Neural progenitor cell (in vitro differentiated cells): ENCODE results near the gene GNG14. TPM values are rescaled to one million over a fixed set of nuclear protein-coding genes. Genes with fewer than 3 reads are reported as not detected.

ENCODE experiments used
- DNase-seq: peaks from one replicate; pipeline ENCODE4 v3.0.0-alpha.2; 2016; ENCODE audit warnings: low spot score
- H2AFZ ChIP-seq: fragments of 200-600 bp; sonication (generic); replicated peaks from 2 replicates; pipeline ENCODE4 v1.6.1; 2016; ENCODE audit warnings: antibody characterized with exemption
- H3F3A ChIP-seq: fragments of 200-600 bp; sonication (generic); 2 replicates; pipeline ENCODE4 v1.6.1; 2016; ENCODE audit warnings: antibody characterized with exemption, low read depth
- H3K27ac ChIP-seq: fragments of 200-600 bp; sonication (generic); 2 replicates; pipeline ENCODE4 v1.5.1; 2016; ENCODE audit warnings: mild to moderate bottlenecking
- H3K27me3 ChIP-seq: fragments of 200-600 bp; sonication (generic); 2 replicates; pipeline ENCODE4 v1.6.1; 2016; ENCODE audit warnings: mild to moderate bottlenecking, moderate library complexity
- H3K36me3 ChIP-seq: fragments of 200-600 bp; sonication (generic); 2 replicates; pipeline ENCODE4 v1.5.1; 2016
- H3K4me1 ChIP-seq: fragments of 200-600 bp; sonication (generic); 2 replicates; pipeline ENCODE4 v1.6.1; 2016; ENCODE audit warnings: mixed run types
- H3K4me2 ChIP-seq: fragments of 200-600 bp; sonication (generic); 2 replicates; pipeline ENCODE4 v1.6.1; 2016
- H3K4me3 ChIP-seq: fragments of 200-600 bp; sonication (generic); 2 replicates; pipeline ENCODE4 v1.5.1; 2016
- H3K79me2 ChIP-seq: fragments of 200-600 bp; sonication (generic); 2 replicates; pipeline ENCODE4 v1.6.1; 2016; ENCODE audit warnings: low read depth
- H3K9ac ChIP-seq: fragments of 200-600 bp; sonication (generic); 2 replicates; pipeline ENCODE4 v1.6.1; 2016
- H3K9me3 ChIP-seq: fragments of 200-600 bp; sonication (generic); 2 replicates; pipeline ENCODE4 v1.5.1; 2016; ENCODE audit warnings: low read depth
- H4K20me1 ChIP-seq: fragments of 200-600 bp; sonication (generic); 2 replicates; pipeline ENCODE4 v1.6.1; 2016; ENCODE audit warnings: low read depth
- H3K27ac Mint-ChIP-seq: 3 replicates; pipeline ENCODE4 v1.8.0; 2021; ENCODE audit warnings: mixed read lengths
- H3K27me3 Mint-ChIP-seq: 2 replicates; pipeline ENCODE4 v1.8.0; 2022; ENCODE audit warnings: low read depth, mild to moderate bottlenecking, inconsistent platforms, moderate library complexity, mixed read lengths; ENCODE audit not compliant: insufficient read depth
- H3K36me3 Mint-ChIP-seq: 3 replicates; pipeline ENCODE4 v1.8.0; 2021; ENCODE audit warnings: mixed read lengths
- H3K4me1 Mint-ChIP-seq: 3 replicates; pipeline ENCODE4 v1.8.0; 2021; ENCODE audit warnings: mixed read lengths
- H3K4me3 Mint-ChIP-seq: 3 replicates; pipeline ENCODE4 v1.8.0; 2021; ENCODE audit warnings: mild to moderate bottlenecking, moderate library complexity, mixed read lengths
- H3K9me3 Mint-ChIP-seq: 3 replicates; pipeline ENCODE4 v1.8.0; 2020; ENCODE audit warnings: mixed read lengths
- CTCF ChIP-seq: fragments of 200-600 bp; sonication (generic); IDR thresholded peaks from 2 replicates; pipeline ENCODE4 v1.5.1; 2017; ENCODE audit warnings: antibody characterized with exemption, mild to moderate bottlenecking
- EZH2 ChIP-seq: fragments of 200-600 bp; sonication (generic); IDR thresholded peaks from 2 replicates; pipeline ENCODE4 v1.6.1; 2017; ENCODE audit warnings: antibody characterized with exemption, mild to moderate bottlenecking, moderate library complexity
- EZH2phosphoT487 ChIP-seq: fragments of 200-600 bp; sonication (generic); IDR thresholded peaks from 2 replicates; pipeline ENCODE4 v1.6.1; 2017; ENCODE audit warnings: antibody characterized with exemption
- total RNA-seq: library from RNA; depleted of rRNA; stranded (reverse); fragments of >200 nt; gene quantifications from 2 replicates; pipeline ENCODE4 v1.2.3, GENCODE V29; 2015; ENCODE audit warnings: low replicate concordance

The GNG14 gene
- total RNA-seq, 1 donor from 2014 or later: not detected

GRCh38 chr19:12715929-12716328 is 28.1 kb downstream of the GNG14 start:
- H3K27ac Mint-ChIP-seq: no peak overlapping the region
- Histone ChIP-seq H3K9me3 (no peaks in the 10 kb centered on the region), H4K20me1 (peaks cover 36% of the 10 kb centered on the region), H2AFZ (no peak overlapping the region), H3F3A (peaks cover 53% of the 10 kb centered on the region), H3K27me3 (no peaks in the 10 kb centered on the region), H3K9ac (no peak overlapping the region), H3K36me3 (peaks cover 3% of the 10 kb centered on the region), H3K4me3 (no peak overlapping the region), H3K4me2 (no peak overlapping the region), H3K79me2 (peaks cover 54% of the 10 kb centered on the region), H3K4me1 (peaks cover 6% of the 10 kb centered on the region), H3K27ac (no peak overlapping the region)
- peaks cover 5% of the 10 kb centered on the region for H3K4me1 Mint-ChIP-seq
- DNase-seq: no peak
- TF ChIP-seq CTCF (no peak), EZH2phosphoT487 (no peak)
- H3K27me3 Mint-ChIP-seq: no peaks in the 10 kb centered on the region
- no peaks in the 10 kb centered on the region for H3K9me3 Mint-ChIP-seq
- peaks cover 33% of the 10 kb centered on the region for H3K36me3 Mint-ChIP-seq
- H3K4me3 Mint-ChIP-seq: no peak overlapping the region

DNA sequence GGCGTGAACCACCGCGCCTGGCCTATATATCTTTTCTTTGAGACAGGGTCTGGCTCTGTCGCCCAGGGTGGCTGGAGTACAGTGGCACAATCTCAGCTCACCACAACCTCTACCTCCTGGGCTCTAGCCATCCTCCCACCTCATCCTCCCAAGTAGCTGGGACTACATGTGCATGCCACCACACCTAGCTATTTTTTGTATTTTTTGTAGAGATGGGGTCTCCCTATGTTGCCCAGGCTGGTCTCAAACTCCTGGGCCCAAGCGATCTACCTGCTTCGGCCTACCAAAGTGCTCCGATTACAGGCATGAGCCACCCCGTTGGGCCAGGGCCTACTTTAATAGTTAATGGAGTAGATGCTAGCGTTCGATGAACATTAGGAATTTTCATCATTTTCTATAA is 32.5 kb downstream of the GNG14 start:
- peak overlapping the region; percentile 72 for H3K9ac ChIP-seq
- H3K79me2 ChIP-seq: peaks cover 86% of the 10 kb centered on the region
- H3K27me3 Mint-ChIP-seq: peaks cover 11% of the 10 kb centered on the region
- no peaks in the 10 kb centered on the region for H3K9me3 ChIP-seq
- no peak overlapping the region for H3K27ac ChIP-seq
- no peaks in the 10 kb centered on the region for H3K9me3 Mint-ChIP-seq
- H3K27me3 ChIP-seq: no peaks in the 10 kb centered on the region
- DNase-seq: no peak
- H3K4me3 ChIP-seq: peak overlapping the region; percentile 66
- peaks cover 6% of the 10 kb centered on the region for H3K4me1 ChIP-seq
- peaks cover 16% of the 10 kb centered on the region for H3K36me3 Mint-ChIP-seq
- H3K36me3 ChIP-seq: peaks cover 3% of the 10 kb centered on the region
- no peak overlapping the region for H2AFZ ChIP-seq
- peaks cover 39% of the 10 kb centered on the region for H4K20me1 ChIP-seq
- H3K4me1 Mint-ChIP-seq: peaks cover 22% of the 10 kb centered on the region
- peaks cover 46% of the 10 kb centered on the region for H3F3A ChIP-seq
- H3K27ac Mint-ChIP-seq: peak overlapping the region; percentile 16
- H3K4me2 ChIP-seq: peak overlapping the region; percentile 94
- TF ChIP-seq CTCF: no peak
- no peak for TF ChIP-seq EZH2phosphoT487
- no peak for TF ChIP-seq EZH2
- peak overlapping the region; percentile 81 for H3K4me3 Mint-ChIP-seq

DNA sequence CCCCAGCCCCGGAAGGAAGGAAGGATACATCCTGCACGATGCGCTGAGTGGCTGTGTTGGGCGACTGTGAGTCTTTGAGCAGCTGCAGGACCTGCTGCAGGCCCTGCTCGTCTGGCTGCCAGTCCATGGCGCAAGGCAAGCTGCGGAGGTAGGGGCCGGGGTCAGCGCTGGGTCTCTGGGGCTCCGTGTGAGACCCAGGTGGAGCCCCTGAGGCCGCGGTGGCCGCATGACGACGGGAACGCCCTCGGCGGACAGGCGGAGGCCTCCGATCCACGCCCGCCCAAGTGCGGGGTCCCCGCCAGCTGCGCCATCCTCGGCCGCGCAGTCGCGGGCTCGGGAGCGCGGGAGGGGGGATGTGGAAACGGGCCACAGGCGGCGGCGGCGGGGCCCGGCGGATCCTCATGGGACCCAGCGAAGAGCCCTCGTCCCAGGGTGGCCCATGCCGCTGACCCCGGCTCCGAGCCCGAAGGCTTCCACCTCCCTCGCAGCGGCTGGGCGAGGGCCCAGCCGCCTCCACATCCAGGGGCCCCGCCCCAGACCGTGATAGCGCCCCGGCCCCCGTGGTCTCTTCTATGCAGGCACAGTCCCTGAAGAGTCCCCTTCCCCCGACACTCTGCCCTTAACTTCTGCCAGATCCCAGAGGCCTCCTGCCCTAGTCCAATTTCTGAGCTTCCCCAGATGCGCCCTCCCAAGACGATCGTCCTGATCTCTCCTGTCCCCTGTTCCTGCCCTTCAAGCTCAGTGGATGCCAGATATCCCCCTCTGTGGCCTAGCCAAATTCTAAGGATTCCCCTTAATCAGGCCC is 33.3 kb downstream of the GNG14 start:
- peaks cover 36% of the 10 kb centered on the region for H4K20me1 ChIP-seq

More for the DNA sequence above, 33.3 kb downstream of the GNG14 start:
- no peaks in the 10 kb centered on the region for H3K27me3 ChIP-seq
- no peak for TF ChIP-seq EZH2phosphoT487
- no peak for TF ChIP-seq EZH2
- TF ChIP-seq CTCF: no peak
- Mint-ChIP-seq H3K4me1 (peaks cover 22% of the 10 kb centered on the region), H3K9me3 (no peaks in the 10 kb centered on the region), H3K36me3 (peaks cover 13% of the 10 kb centered on the region), H3K27ac (peak overlapping the region; percentile 99), H3K27me3 (peaks cover 11% of the 10 kb centered on the region), H3K4me3 (peak overlapping the region; percentile 98)
- peaks cover 3% of the 10 kb centered on the region for H3K36me3 ChIP-seq
- H2AFZ ChIP-seq: no peak overlapping the region
- H3K4me1 ChIP-seq: peaks cover 6% of the 10 kb centered on the region
- peak overlapping the region; percentile 72 for H3K9ac ChIP-seq
- peaks cover 81% of the 10 kb centered on the region for H3K79me2 ChIP-seq
- peak overlapping the region; percentile 94 for H3K4me2 ChIP-seq
- peak overlapping the region; percentile 87 for H3K27ac ChIP-seq
- H3K9me3 ChIP-seq: no peaks in the 10 kb centered on the region
- H3K4me3 ChIP-seq: peak overlapping the region; percentile 66
- peaks cover 51% of the 10 kb centered on the region for H3F3A ChIP-seq
- DNase-seq: peak; percentile 47
